Measurements from ENCODE around the gene ATF7IP2.
A peak's percentile ranks its signal among the peaks of the same experiment; 100 is the strongest.
"Not testable (repeated sequence)": the region's sequence is repeated elsewhere in the genome, so short reads cannot be mapped to it uniquely, and the experiment has no call there.

Gene ATF7IP2

GRCh38 chr16:10385725-10386516 is at the start of gene ATF7IP2:
Gene ATF7IP2, plus strand, starts transcription at chr16:10386061. Its CDS starts 44,560 bp downstream, at chr16:10430621.
- DNase-seq (ENCODE audit: low spot score) = peak; percentile 95

GRCh38 chr16:10338426-10338825 is 47.4 kb upstream of the ATF7IP2 start:
- no peak for DNase-seq (ENCODE audit: low spot score)

- DNase-seq (ENCODE audit: low spot score) = no peak
Measured at GRCh38 chr16:10339777-10340732, 45.8 kb upstream of the ATF7IP2 start.

- DNase-seq (ENCODE audit: low spot score) = no peak
Measured at GRCh38 chr16:10343124-10343760, 42.6 kb upstream of the ATF7IP2 start.

GRCh38 chr16:10344699-10345098 is 41.2 kb upstream of the ATF7IP2 start:
- not testable (repeated sequence) for DNase-seq (ENCODE audit: low spot score)

GRCh38 chr16:10345629-10346028 is 40.2 kb upstream of the ATF7IP2 start:
- DNase-seq (ENCODE audit: low spot score) = no peak

- no peak for DNase-seq (ENCODE audit: low spot score)
Measured at GRCh38 chr16:10349851-10350250, 36.0 kb upstream of the ATF7IP2 start.

- no peak for DNase-seq (ENCODE audit: low spot score)
Measured at GRCh38 chr16:10352262-10352661, 33.6 kb upstream of the ATF7IP2 start.

- DNase-seq (ENCODE audit: low spot score) = no peak
Measured at GRCh38 chr16:10355589-10355988, 30.3 kb upstream of the ATF7IP2 start.

GRCh38 chr16:10356870-10357842 is 28.7 kb upstream of the ATF7IP2 start:
- no peak for DNase-seq (ENCODE audit: low spot score)

GRCh38 chr16:10361747-10362076 is 24.1 kb upstream of the ATF7IP2 start:
- DNase-seq (ENCODE audit: low spot score) = not testable (repeated sequence)

- DNase-seq (ENCODE audit: low spot score) = no peak
Measured at GRCh38 chr16:10362077-10362863, 23.6 kb upstream of the ATF7IP2 start.

- not testable (repeated sequence) for DNase-seq (ENCODE audit: low spot score)
Measured at GRCh38 chr16:10362864-10363197, 23.0 kb upstream of the ATF7IP2 start.

GRCh38 chr16:10366619-10367018 is 19.2 kb upstream of the ATF7IP2 start:
- DNase-seq (ENCODE audit: low spot score) = not testable (repeated sequence)

GRCh38 chr16:10367616-10368188 is 18.2 kb upstream of the ATF7IP2 start:
- no peak for DNase-seq (ENCODE audit: low spot score)

- no peak for DNase-seq (ENCODE audit: low spot score)
Measured at GRCh38 chr16:10368969-10369551, 16.8 kb upstream of the ATF7IP2 start.

GRCh38 chr16:10370096-10370726 is 15.7 kb upstream of the ATF7IP2 start:
- DNase-seq (ENCODE audit: low spot score) = no peak

- DNase-seq (ENCODE audit: low spot score) = no peak
Measured at GRCh38 chr16:10371592-10371991, 14.3 kb upstream of the ATF7IP2 start.

- DNase-seq (ENCODE audit: low spot score) = no peak
Measured at GRCh38 chr16:10373556-10373955, 12.3 kb upstream of the ATF7IP2 start.
